Measurements from ENCODE around the gene ADGRE3.

DNA sequence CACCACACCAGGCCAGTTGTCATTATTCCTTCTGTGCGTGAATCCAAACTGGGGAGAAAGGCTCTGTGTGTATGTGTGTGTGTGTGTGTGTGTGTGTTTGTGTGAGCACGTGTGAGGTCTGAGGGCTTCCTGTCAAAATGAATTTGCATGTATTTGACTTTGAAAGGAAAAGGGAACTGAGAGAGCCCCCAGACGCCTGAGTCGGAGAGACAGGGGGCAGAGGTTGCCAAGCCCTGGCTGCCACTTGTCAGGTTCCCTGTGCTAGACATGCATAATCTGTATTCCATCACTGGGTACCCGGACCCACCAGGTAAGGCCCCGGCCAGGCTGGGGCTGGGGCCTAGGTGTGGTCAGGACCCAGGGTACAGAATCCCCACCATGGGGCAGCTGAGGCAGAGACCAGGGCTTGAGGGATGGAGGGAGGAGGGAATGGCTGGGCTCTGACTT is 91.7 kb downstream of the ADGRE3 start, which contains the start of gene CLEC17A:
- TF ChIP-seq, protein P1, sequence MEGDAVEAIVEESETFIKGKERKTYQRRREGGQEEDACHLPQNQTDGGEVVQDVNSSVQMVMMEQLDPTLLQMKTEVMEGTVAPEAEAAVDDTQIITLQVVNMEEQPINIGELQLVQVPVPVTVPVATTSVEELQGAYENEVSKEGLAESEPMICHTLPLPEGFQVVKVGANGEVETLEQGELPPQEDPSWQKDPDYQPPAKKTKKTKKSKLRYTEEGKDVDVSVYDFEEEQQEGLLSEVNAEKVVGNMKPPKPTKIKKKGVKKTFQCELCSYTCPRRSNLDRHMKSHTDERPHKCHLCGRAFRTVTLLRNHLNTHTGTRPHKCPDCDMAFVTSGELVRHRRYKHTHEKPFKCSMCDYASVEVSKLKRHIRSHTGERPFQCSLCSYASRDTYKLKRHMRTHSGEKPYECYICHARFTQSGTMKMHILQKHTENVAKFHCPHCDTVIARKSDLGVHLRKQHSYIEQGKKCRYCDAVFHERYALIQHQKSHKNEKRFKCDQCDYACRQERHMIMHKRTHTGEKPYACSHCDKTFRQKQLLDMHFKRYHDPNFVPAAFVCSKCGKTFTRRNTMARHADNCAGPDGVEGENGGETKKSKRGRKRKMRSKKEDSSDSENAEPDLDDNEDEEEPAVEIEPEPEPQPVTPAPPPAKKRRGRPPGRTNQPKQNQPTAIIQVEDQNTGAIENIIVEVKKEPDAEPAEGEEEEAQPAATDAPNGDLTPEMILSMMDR (tag by site-specific recombination; IDR thresholded peaks at IDR 0.05) = no peak
- TF ChIP-seq TRIM28 (IDR thresholded peaks at IDR 0.05; ENCODE audit: borderline replicate concordance, low read length) (no peak), ZBTB21 (tag by site-specific recombination; IDR thresholded peaks at IDR 0.05) (no peak), ZNF776 (tag by site-specific recombination; IDR thresholded peaks at IDR 0.05; ENCODE audit: borderline replicate concordance) (no peak), REST (tag by site-specific recombination; IDR thresholded peaks at IDR 0.05) (no peak), ZNF274 (IDR thresholded peaks at IDR 0.05; ENCODE audit: low read length) (no peak), ZNF274 (tag by site-specific recombination; IDR thresholded peaks at IDR 0.05; ENCODE audit: borderline replicate concordance) (no peak), GLIS1 (tag by site-specific recombination; IDR thresholded peaks at IDR 0.05) (no peak)
- TF ChIP-seq, protein P2, sequence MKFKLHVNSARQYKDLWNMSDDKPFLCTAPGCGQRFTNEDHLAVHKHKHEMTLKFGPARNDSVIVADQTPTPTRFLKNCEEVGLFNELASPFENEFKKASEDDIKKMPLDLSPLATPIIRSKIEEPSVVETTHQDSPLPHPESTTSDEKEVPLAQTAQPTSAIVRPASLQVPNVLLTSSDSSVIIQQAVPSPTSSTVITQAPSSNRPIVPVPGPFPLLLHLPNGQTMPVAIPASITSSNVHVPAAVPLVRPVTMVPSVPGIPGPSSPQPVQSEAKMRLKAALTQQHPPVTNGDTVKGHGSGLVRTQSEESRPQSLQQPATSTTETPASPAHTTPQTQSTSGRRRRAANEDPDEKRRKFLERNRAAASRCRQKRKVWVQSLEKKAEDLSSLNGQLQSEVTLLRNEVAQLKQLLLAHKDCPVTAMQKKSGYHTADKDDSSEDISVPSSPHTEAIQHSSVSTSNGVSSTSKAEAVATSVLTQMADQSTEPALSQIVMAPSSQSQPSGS (tag by site-specific recombination; IDR thresholded peaks at IDR 0.05; ENCODE audit: low read depth) = no peak
